Caco-2 (cell line): ENCODE results near the gene NAALADL2. TPM values are rescaled to one million over a fixed set of nuclear protein-coding genes. Genes with fewer than 3 reads are reported as not detected.

ENCODE experiments used
- BruUV-seq: library from RNA; stranded (reverse); fragments of 400-500 nt; replicated peaks from 2 replicates; lab custom pipeline; 2021; lab: Mats Ljungman, UMichigan
- CTCF ChIA-PET: fragments of 300-600 bp; sonication (Branson Sonifier 250); formaldehyde crosslinking; loops from one replicate; lab custom pipeline; 2022; ENCODE audit warnings: antibody characterized with exemption; lab: Charles Lee
- POLR2A ChIA-PET: fragments of 300-600 bp; sonication (Branson Sonifier 250); formaldehyde crosslinking; loops from one replicate; lab custom pipeline; 2022; ENCODE audit warnings: antibody characterized with exemption; lab: Charles Lee
- DNase-seq, 2 experiments: peaks; one replicate each; pipeline versions ENCODE4 v3.0.0 to v3.0.0-alpha.2; 2020 to 2022
- H3K27me3 ChIP-seq: replicated peaks from 2 replicates; pipeline ENCODE4 v1.6.0; 2011; ENCODE audit warnings: low read length; ENCODE audit not compliant: control insufficient read depth, insufficient read depth
- H3K36me3 ChIP-seq: 2 replicates; pipeline ENCODE4 v1.5.1; 2011; ENCODE audit warnings: low read length; ENCODE audit not compliant: control insufficient read depth, insufficient read depth
- H3K4me1 ChIP-seq: fragments of 250-450 bp; sonication (Bioruptor Pico); 2 replicates; pipeline ENCODE4 v1.5.1; 2020; ENCODE audit warnings: mild to moderate bottlenecking
- H3K4me3 ChIP-seq: 2 replicates; pipeline ENCODE4 v1.5.1; 2011; ENCODE audit warnings: low read depth, mild to moderate bottlenecking, control low read depth, low read length
- H3K9me3 ChIP-seq: fragments of 250-450 bp; sonication (Bioruptor Pico); 2 replicates; pipeline ENCODE4 v1.5.1; 2020; ENCODE audit warnings: mild to moderate bottlenecking, moderate library complexity
- H3K27ac Mint-ChIP-seq: one replicate; pipeline ENCODE4 v1.8.0; 2022; ENCODE audit warnings: mixed read lengths; ENCODE audit not compliant: unreplicated experiment
- H3K27me3 Mint-ChIP-seq: one replicate; pipeline ENCODE4 v1.8.0; 2022; ENCODE audit warnings: mixed read lengths; ENCODE audit not compliant: insufficient read depth, unreplicated experiment
- H3K36me3 Mint-ChIP-seq: one replicate; pipeline ENCODE4 v1.8.0; 2022; ENCODE audit warnings: mild to moderate bottlenecking, mixed read lengths; ENCODE audit not compliant: insufficient read depth, unreplicated experiment
- H3K4me1 Mint-ChIP-seq: one replicate; pipeline ENCODE4 v1.8.0; 2022; ENCODE audit warnings: low read depth, mixed read lengths; ENCODE audit not compliant: unreplicated experiment
- H3K4me3 Mint-ChIP-seq: one replicate; pipeline ENCODE4 v1.8.0; 2022; ENCODE audit warnings: mild to moderate bottlenecking, moderate library complexity, mixed read lengths; ENCODE audit not compliant: unreplicated experiment
- H3K9me3 Mint-ChIP-seq: one replicate; pipeline ENCODE4 v1.8.0; 2022; ENCODE audit warnings: mixed read lengths; ENCODE audit not compliant: unreplicated experiment
- CTCF ChIP-seq, 2 experiments: fragments of 200-600 bp in 1 of 2; IDR thresholded peaks; 1 replicate in 1 of 2; 2 replicates in 1 of 2; pipeline versions ENCODE4 v1.5.1 to v1.8.0; 2011 to 2022; ENCODE audit warnings: antibody characterized with exemption in 1 of 2, control low read depth in 1 of 2, inconsistent platforms in 1 of 2, low read depth in 1 of 2, low read length in 1 of 2, mild to moderate bottlenecking in 1 of 2, moderate library complexity in 1 of 2; ENCODE audit not compliant: insufficient read depth in 1 of 2, severe bottlenecking in 1 of 2, unreplicated experiment in 1 of 2
- intact Hi-C: fragments of 100-400 bp; cut with micrococcal nuclease; formaldehyde crosslinking; loops from one replicate; pipeline ENCODE4 v1.10.0; 2022; ENCODE audit not compliant: unreplicated experiment
- total RNA-seq: library from RNA; stranded (reverse); gene quantifications from 2 replicates; pipeline ENCODE4 v1.2.3, GENCODE V29; 2022

NAALADL2 gene
- total RNA-seq, 1 experiment from 2014 or later = 4.4 TPM

GRCh38 chr3:175716446-175716845 is 857.3 kb downstream of the NAALADL2 start:
- intact Hi-C loops = no loop called here
- CTCF ChIA-PET = no interaction called here
- Mint-ChIP-seq H3K9me3 (no peaks in the 10 kb centered on the region), H3K4me3 (no peak overlapping the region), H3K27me3 (no peaks in the 10 kb centered on the region), H3K4me1 (no peaks in the 10 kb centered on the region), H3K36me3 (no peaks in the 10 kb centered on the region), H3K27ac (no peak overlapping the region)
- POLR2A ChIA-PET = no interaction called here
- H3K27me3 ChIP-seq = no peaks in the 10 kb centered on the region
- TF ChIP-seq CTCF (IDR thresholded peaks at IDR 0.05; ENCODE audit: insufficient read depth in 1 of 2, low read depth in 1 of 2, low read length in 1 of 2, severe bottlenecking in 1 of 2, unreplicated experiment in 1 of 2) = no peak
- no peaks in the 10 kb centered on the region for H3K9me3 ChIP-seq
- H3K4me1 ChIP-seq = no peaks in the 10 kb centered on the region
- no peaks in the 10 kb centered on the region for H3K36me3 ChIP-seq
- no peak for DNase-seq
- H3K4me3 ChIP-seq = no peak overlapping the region
- no TSS peak for BruUV-seq

- Histone ChIP-seq H3K36me3 (no peaks in the 10 kb centered on the region), H3K4me3 (no peak overlapping the region), H3K4me1 (no peaks in the 10 kb centered on the region), H3K27me3 (no peaks in the 10 kb centered on the region), H3K9me3 (no peaks in the 10 kb centered on the region)
- BruUV-seq = no TSS peak
- H3K4me1 Mint-ChIP-seq = no peaks in the 10 kb centered on the region
- no peaks in the 10 kb centered on the region for H3K9me3 Mint-ChIP-seq
- no peak overlapping the region for H3K27ac Mint-ChIP-seq
- intact Hi-C loops = no loop called here
- no peak for DNase-seq
- no peak overlapping the region for H3K4me3 Mint-ChIP-seq
- no peaks in the 10 kb centered on the region for H3K27me3 Mint-ChIP-seq
- ChIA-PET POLR2A (no interaction called here), CTCF (no interaction called here)
- no peak for TF ChIP-seq CTCF (IDR thresholded peaks at IDR 0.05; ENCODE audit: insufficient read depth in 1 of 2, low read depth in 1 of 2, low read length in 1 of 2, severe bottlenecking in 1 of 2, unreplicated experiment in 1 of 2)
- H3K36me3 Mint-ChIP-seq = no peaks in the 10 kb centered on the region
Measured at GRCh38 chr3:175726228-175726627, 867.1 kb downstream of the NAALADL2 start.

- Histone ChIP-seq H3K9me3 (no peaks in the 10 kb centered on the region), H3K4me1 (no peaks in the 10 kb centered on the region), H3K36me3 (no peaks in the 10 kb centered on the region), H3K27me3 (no peaks in the 10 kb centered on the region), H3K4me3 (no peak overlapping the region)
- no peak for TF ChIP-seq CTCF (IDR thresholded peaks at IDR 0.05; ENCODE audit: insufficient read depth in 1 of 2, low read depth in 1 of 2, low read length in 1 of 2, severe bottlenecking in 1 of 2, unreplicated experiment in 1 of 2)
- POLR2A ChIA-PET = no interaction called here
- no TSS peak for BruUV-seq
- Mint-ChIP-seq H3K9me3 (no peaks in the 10 kb centered on the region), H3K27me3 (no peaks in the 10 kb centered on the region), H3K27ac (no peak overlapping the region), H3K4me1 (no peaks in the 10 kb centered on the region), H3K36me3 (no peaks in the 10 kb centered on the region), H3K4me3 (no peak overlapping the region)
- CTCF ChIA-PET = no interaction called here
- no peak for DNase-seq
- intact Hi-C loops = no loop called here
Measured at GRCh38 chr3:175728566-175728965, 869.4 kb downstream of the NAALADL2 start.
